GM18502 (cell line): ENCODE results near the gene SNX10.

Experiments used
- ATAC-seq: cut with Tn5 transposase; IDR thresholded peaks from one replicate; pipeline ENCODE4 v1.9.1; 2021; ENCODE audit warnings: mild to moderate bottlenecking; ENCODE audit not compliant: unreplicated experiment, poor library complexity

SNX10 gene

GRCh38 chr7:26295015-26295414 is 3.4 kb downstream of the SNX10 start:
- no peak for ATAC-seq

- ATAC-seq: no peak
These were observed 3.9 kb downstream of the SNX10 start for GRCh38 chr7:26295586-26295985.

- ATAC-seq: no peak
These were observed 6.9 kb downstream of the SNX10 start for GRCh38 chr7:26298472-26299058.

GRCh38 chr7:26305090-26305868 is 13.6 kb downstream of the SNX10 start:
- no peak for ATAC-seq

- no peak for ATAC-seq
These were observed 14.4 kb downstream of the SNX10 start for GRCh38 chr7:26305869-26306665.

GRCh38 chr7:26306790-26307189 is 15.1 kb downstream of the SNX10 start:
- no peak for ATAC-seq

GRCh38 chr7:26307226-26307625 is 15.6 kb downstream of the SNX10 start:
- no peak for ATAC-seq

- no peak for ATAC-seq
These were observed 16.1 kb downstream of the SNX10 start for GRCh38 chr7:26307791-26308190.

GRCh38 chr7:26308551-26308950 is 16.9 kb downstream of the SNX10 start:
- no peak for ATAC-seq

- no peak for ATAC-seq
These were observed 17.4 kb downstream of the SNX10 start for GRCh38 chr7:26309089-26309488.

GRCh38 chr7:26311798-26312197 is 20.1 kb downstream of the SNX10 start:
- ATAC-seq: no peak

- no peak for ATAC-seq
These were observed 25.5 kb downstream of the SNX10 start for GRCh38 chr7:26317211-26317610.

- no peak for ATAC-seq
These were observed 27.3 kb downstream of the SNX10 start for GRCh38 chr7:26318921-26319320.

GRCh38 chr7:26319636-26320035 is 28.0 kb downstream of the SNX10 start:
- ATAC-seq: no peak

- ATAC-seq: no peak
These were observed 29.2 kb downstream of the SNX10 start for GRCh38 chr7:26320878-26321277.

GRCh38 chr7:26321435-26321834 is 29.8 kb downstream of the SNX10 start:
- no peak for ATAC-seq

- no peak for ATAC-seq
These were observed 34.5 kb downstream of the SNX10 start for GRCh38 chr7:26326211-26326610.

GRCh38 chr7:26328498-26329390 is 37.1 kb downstream of the SNX10 start:
- ATAC-seq: peak; percentile 50

- ATAC-seq: peak; percentile 75
These were observed 38.0 kb downstream of the SNX10 start for GRCh38 chr7:26329520-26330255.

GRCh38 chr7:26331113-26331512 is 39.5 kb downstream of the SNX10 start:
- ATAC-seq: no peak
